PFSK-1 (cell line): ENCODE results near the gene MTMR4.

Experiments used
- FOXP2 ChIP-seq: optimal IDR thresholded peaks from 2 replicates; pipeline ENCODE3; 2011; ENCODE audit warnings: borderline replicate concordance, control low read depth, inconsistent platforms; ENCODE audit not compliant: insufficient read depth; ENCODE audit errors: extremely low read length, extremely low read depth
- POLR2AphosphoS5 ChIP-seq: IDR thresholded peaks from 2 replicates; pipeline ENCODE4 v1.6.1; 2012; ENCODE audit warnings: low read depth, mild to moderate bottlenecking, control low read depth, low read length, moderate library complexity
- REST ChIP-seq, 2 experiments: IDR thresholded peaks; 2 replicates each; pipeline versions ENCODE4 v1.6.1 to v1.8.0; 2011 to 2012; ENCODE audit warnings: low read depth in 2 of 2, low read length in 2 of 2, control low read depth in 1 of 2, inconsistent platforms in 1 of 2, mild to moderate bottlenecking in 1 of 2, moderate library complexity in 1 of 2; ENCODE audit not compliant: insufficient read depth in 1 of 2
- SIN3A ChIP-seq: IDR thresholded peaks from 2 replicates; pipeline ENCODE4 v1.6.1; 2012; ENCODE audit warnings: mild to moderate bottlenecking, low read length, moderate library complexity, borderline replicate concordance; ENCODE audit not compliant: insufficient read depth
- TAF1 ChIP-seq: IDR thresholded peaks from 2 replicates; pipeline ENCODE4 v1.6.1; 2012; ENCODE audit warnings: low read length, control low read depth, borderline replicate concordance; ENCODE audit not compliant: insufficient read depth

GRCh38 chr17:58534901-58535421, 20.5 kb upstream of the MTMR4 start:
- TF ChIP-seq POLR2AphosphoS5 (no peak), SIN3A (no peak), TAF1 (no peak), REST (IDR thresholded peaks at IDR 0.05; ENCODE audit: insufficient read depth in 1 of 2, low read depth in 2 of 2, low read length in 2 of 2) (no peak), FOXP2 (no peak)
